Upper lobe of left lung (tissue), 6 donors: ENCODE results near the gene MYO3B. TPM values are rescaled to one million over a fixed set of nuclear protein-coding genes. Genes with fewer than 3 reads are reported as not detected.

Experiments
- ATAC-seq, 2 donors: fragments of 200-7000 bp; cut with Tn5 transposase; one replicate each; pipeline ENCODE4 v1.9.1; 2022; ENCODE audit warnings: mild to moderate bottlenecking in 2 of 2, moderate library complexity in 2 of 2; ENCODE audit not compliant: low FRiP score in 2 of 2
- DNase-seq, 2 donors: peaks; one replicate each; pipeline ENCODE4 v3.0.0-alpha.2; 2019 to 2020
- H3K27ac ChIP-seq, 4 donors: fragments of 200-600 bp; sonication (generic); one replicate each; pipeline ENCODE4 v1.5.1; 2016 to 2019
- H3K27me3 ChIP-seq, 4 donors: fragments of 200-600 bp; sonication (generic); one replicate each; pipeline ENCODE4 v1.5.1; 2017 to 2019
- H3K36me3 ChIP-seq, 4 donors: fragments of 200-600 bp; sonication (generic); one replicate each; pipeline ENCODE4 v1.5.1; 2016 to 2019
- H3K4me1 ChIP-seq, 4 donors: fragments of 200-600 bp; sonication (generic); one replicate each; pipeline ENCODE4 v1.5.1; 2018 to 2019
- H3K4me3 ChIP-seq, 4 donors: fragments of 200-600 bp; sonication (generic); one replicate each; pipeline ENCODE4 v1.5.1; 2017 to 2019; ENCODE audit warnings: mild to moderate bottlenecking in 2 of 4, moderate library complexity in 1 of 4
- H3K9me3 ChIP-seq, 4 donors: fragments of 200-600 bp; sonication (generic); one replicate each; pipeline ENCODE4 v1.5.1; 2018 to 2019
- CTCF ChIP-seq, 6 experiments: fragments of 450-650 bp in 4 of 6; fragments of 200-600 bp in 2 of 6; sonication (generic) in 2 of 6; IDR thresholded peaks; one replicate each; pipeline ENCODE4 v1.5.1; 2016 to 2019; ENCODE audit warnings: antibody characterized with exemption in 6 of 6
- EP300 ChIP-seq, 4 donors: sonication (generic); formaldehyde crosslinking; IDR thresholded peaks; one replicate each; pipeline ENCODE4 v1.5.1; 2017; ENCODE audit warnings: antibody characterized with exemption in 4 of 4, control low read depth in 2 of 4
- POLR2A ChIP-seq, 4 donors: fragments of 450-650 bp; IDR thresholded peaks; one replicate each; pipeline ENCODE4 v1.5.1; 2016 to 2017; ENCODE audit warnings: antibody characterized with exemption in 4 of 4, mild to moderate bottlenecking in 2 of 4
- POLR2AphosphoS5 ChIP-seq, 2 donors: sonication (generic); formaldehyde crosslinking; IDR thresholded peaks; one replicate each; pipeline ENCODE4 v1.5.1; 2017; ENCODE audit warnings: antibody characterized with exemption in 2 of 2
- WGBS, 2 donors: methylation state at CpG; one replicate each; pipeline ENCODE4 v1.1.5; 2017 to 2018; 5-methylcytosine and 5-hydroxymethylcytosine counted together
- total RNA-seq, 6 donors: library from RNA; depleted of rRNA in 4 of 6; stranded (reverse); fragments of >200 nt in 4 of 6; gene quantifications; one replicate each; pipeline versions ENCODE4 v1.1.0 to v1.2.1, GENCODE V29; 2016 to 2021
- donor health status: DM: no; HTN: no; CAD: no; lungs with moderate emphysema.
- donor health status: DM: no; HTN: yes; CAD: no; lungs with severe emphysema.

MYO3B gene
- total RNA-seq, 6 donors from 2014 or later, result 0.09 to 0.20 (median 0.13) TPM; not detected in 3

- H3K9me3 ChIP-seq, result no peaks in the 10 kb centered on the region
- no peaks in the 10 kb centered on the region for H3K27me3 ChIP-seq
- H3K4me1 ChIP-seq, result no peaks in the 10 kb centered on the region
- no peaks in the 10 kb centered on the region for H3K36me3 ChIP-seq
- 49 to 58% methylated on average over 2 of the region's 2 CpGs for WGBS, 2 donors
- no peak for TF ChIP-seq CTCF (IDR thresholded peaks at IDR 0.05)
- TF ChIP-seq POLR2AphosphoS5 (IDR thresholded peaks at IDR 0.05), result no peak
- TF ChIP-seq POLR2A (IDR thresholded peaks at IDR 0.05), result no peak
- no peak for TF ChIP-seq EP300 (IDR thresholded peaks at IDR 0.05)
- ATAC-seq (no peak), DNase-seq (no peak)
- no peak overlapping the region for H3K27ac ChIP-seq
- no peak overlapping the region for H3K4me3 ChIP-seq
Measured at GRCh38 chr2:170393861-170394498, 216.0 kb downstream of the MYO3B start.

GRCh38 chr2:170394641-170395387, 216.9 kb downstream of the MYO3B start:
- DNase-seq (no peak), ATAC-seq (no peak)
- no peaks in the 10 kb centered on the region for H3K36me3 ChIP-seq
- no peaks in the 10 kb centered on the region for H3K4me1 ChIP-seq
- H3K4me3 ChIP-seq, result no peak overlapping the region
- H3K27ac ChIP-seq, result no peak overlapping the region
- TF ChIP-seq POLR2A (IDR thresholded peaks at IDR 0.05) (no peak), CTCF (IDR thresholded peaks at IDR 0.05) (no peak), EP300 (IDR thresholded peaks at IDR 0.05) (no peak), POLR2AphosphoS5 (IDR thresholded peaks at IDR 0.05) (no peak)
- H3K27me3 ChIP-seq, result no peaks in the 10 kb centered on the region
- H3K9me3 ChIP-seq, result no peaks in the 10 kb centered on the region

GRCh38 chr2:170396799-170397459, 219.0 kb downstream of the MYO3B start:
- Histone ChIP-seq H3K4me1 (no peaks in the 10 kb centered on the region), H3K9me3 (no peaks in the 10 kb centered on the region), H3K4me3 (no peak overlapping the region), H3K27ac (no peak overlapping the region), H3K36me3 (no peaks in the 10 kb centered on the region), H3K27me3 (no peaks in the 10 kb centered on the region)
- DNase-seq (no peak), ATAC-seq (no peak)
- TF ChIP-seq CTCF (IDR thresholded peaks at IDR 0.05), result peak in 1 of 6 experiments; percentile 8
- TF ChIP-seq POLR2A (IDR thresholded peaks at IDR 0.05), result no peak
- WGBS, 2 donors, result 23 to 26% methylated on average over 5 of the region's 5 CpGs

- Histone ChIP-seq H3K4me1 (no peaks in the 10 kb centered on the region), H3K4me3 (no peak overlapping the region), H3K36me3 (no peaks in the 10 kb centered on the region), H3K9me3 (no peaks in the 10 kb centered on the region), H3K27ac (no peak overlapping the region), H3K27me3 (no peaks in the 10 kb centered on the region)
- DNase-seq, result peak in 1 of 2 donors; percentile 15
- no peak for TF ChIP-seq POLR2A (IDR thresholded peaks at IDR 0.05)
- no peak for TF ChIP-seq POLR2AphosphoS5 (IDR thresholded peaks at IDR 0.05)
- no peak for TF ChIP-seq EP300 (IDR thresholded peaks at IDR 0.05)
- no peak for TF ChIP-seq CTCF (IDR thresholded peaks at IDR 0.05)
- ATAC-seq, result no peak
- WGBS, 2 donors, result 97 to 100% methylated on average over 3 of the region's 3 CpGs
Measured at GRCh38 chr2:170401187-170401586, 223.2 kb downstream of the MYO3B start.
